IPS-NIHi11 (cell line): ENCODE measurements around the gene P2RX3.
"Not testable (repeated sequence)": the region's sequence is repeated elsewhere in the genome, so short reads cannot be mapped to it uniquely, and the experiment has no call there.

Experiments
- DNase-seq: peaks from one replicate; pipeline ENCODE4 v3.0.0; 2012; ENCODE audit warnings: mixed read lengths, low spot score

P2RX3 gene

GRCh38 chr11:57399972-57400578 lies 61.9 kb downstream of the P2RX3 start:
- DNase-seq: no peak

GRCh38 chr11:57402188-57403002 lies 64.2 kb downstream of the P2RX3 start:
- no peak for DNase-seq

GRCh38 chr11:57403003-57403801 lies 65.0 kb downstream of the P2RX3 start:
- DNase-seq: not testable (repeated sequence)

- DNase-seq: no peak
Measured at GRCh38 chr11:57403802-57404147, 65.6 kb downstream of the P2RX3 start.

- no peak for DNase-seq
Measured at GRCh38 chr11:57405271-57405860, 67.2 kb downstream of the P2RX3 start.

- no peak for DNase-seq
Measured at GRCh38 chr11:57406337-57406904, 68.3 kb downstream of the P2RX3 start.

GRCh38 chr11:57407010-57407920 lies 69.1 kb downstream of the P2RX3 start:
- no peak for DNase-seq

GRCh38 chr11:57407941-57408475 lies 69.9 kb downstream of the P2RX3 start:
- DNase-seq: no peak

- no peak for DNase-seq
Measured at GRCh38 chr11:57408771-57409170, 70.6 kb downstream of the P2RX3 start.

GRCh38 chr11:57409321-57410100 lies 71.4 kb downstream of the P2RX3 start:
- no peak for DNase-seq

GRCh38 chr11:57410287-57410686 lies 72.1 kb downstream of the P2RX3 start:
- DNase-seq: no peak

- DNase-seq: no peak
Measured at GRCh38 chr11:57413681-57414080, 75.5 kb downstream of the P2RX3 start.

GRCh38 chr11:57414612-57415212 lies 76.6 kb downstream of the P2RX3 start:
- no peak for DNase-seq

GRCh38 chr11:57416436-57416835 lies 78.3 kb downstream of the P2RX3 start:
- no peak for DNase-seq

GRCh38 chr11:57417056-57417455 lies 78.9 kb downstream of the P2RX3 start:
- DNase-seq: no peak

- DNase-seq: no peak
Measured at GRCh38 chr11:57418131-57418530, 80.0 kb downstream of the P2RX3 start.

- DNase-seq: no peak
Measured at GRCh38 chr11:57419146-57419545, 81.0 kb downstream of the P2RX3 start.

GRCh38 chr11:57421066-57421465 lies 82.9 kb downstream of the P2RX3 start:
- DNase-seq: no peak

GRCh38 chr11:57421805-57422204 lies 83.7 kb downstream of the P2RX3 start:
- no peak for DNase-seq
